Heart right ventricle (tissue), 16 donors: ENCODE results near the gene KRTAP21-3. TPM values are rescaled to one million over a fixed set of nuclear protein-coding genes. Genes with fewer than 3 reads are reported as not detected.

ENCODE experiments used
- ATAC-seq, 8 donors: fragments of 200-7000 bp; cut with Tn5 transposase; one replicate each; pipeline ENCODE4 v1.9.1; 2020; ENCODE audit warnings: mild to moderate bottlenecking in 8 of 8, moderate library complexity in 8 of 8, moderate number of reproducible peaks in 1 of 8
- DNase-seq, 2 donors: peaks; one replicate each; pipeline ENCODE4 v3.0.0-alpha.2; 2020
- H3K27ac ChIP-seq, 10 donors: fragments of 200-600 bp; sonication (generic) in 2 of 10; one replicate each; pipeline versions ENCODE4 v1.5.0 to v1.8.0; 2020 to 2022; ENCODE audit warnings: mild to moderate bottlenecking in 3 of 10
- H3K27me3 ChIP-seq, 7 donors: fragments of 200-600 bp; one replicate each; pipeline ENCODE4 v1.8.0; 2021 to 2022; ENCODE audit warnings: mild to moderate bottlenecking in 2 of 7
- H3K36me3 ChIP-seq, 9 donors: fragments of 200-600 bp; sonication (generic) in 1 of 9; one replicate each; pipeline versions ENCODE4 v1.5.0 to v1.8.0; 2020 to 2022; ENCODE audit warnings: mild to moderate bottlenecking in 2 of 9
- H3K4me1 ChIP-seq, 9 donors: fragments of 200-600 bp; sonication (generic) in 1 of 9; one replicate each; pipeline versions ENCODE4 v1.5.0 to v1.8.0; 2020 to 2022; ENCODE audit warnings: mild to moderate bottlenecking in 4 of 9
- H3K4me3 ChIP-seq, 10 donors: fragments of 200-600 bp; sonication (generic) in 2 of 10; one replicate each; pipeline versions ENCODE4 v1.5.0 to v1.8.0; 2020 to 2022; ENCODE audit warnings: mild to moderate bottlenecking in 7 of 10, moderate library complexity in 2 of 10
- H3K9me3 ChIP-seq, 11 donors: fragments of 200-600 bp in 10 of 11; sonication (generic) in 2 of 11; one replicate each; pipeline versions ENCODE4 v1.5.0 to v1.8.0; 2013 to 2022; ENCODE audit warnings: mild to moderate bottlenecking in 2 of 11, control low read depth in 1 of 11, moderate library complexity in 1 of 11
- CTCF ChIP-seq, 9 donors: fragments of 200-600 bp; sonication (generic) in 2 of 9; IDR thresholded peaks; one replicate each; pipeline versions ENCODE4 v1.5.0 to v1.8.0; 2021 to 2022; ENCODE audit warnings: antibody characterized with exemption in 9 of 9, mild to moderate bottlenecking in 5 of 9, moderate library complexity in 1 of 9
- WGBS, 2 donors: extraction: QIAGEN DNeasy Blood & Tissue Kit; methylation state at CpG; one replicate each; pipeline ENCODE4 v1.1.7; 2013; ENCODE audit warnings: inconsistent platforms in 1 of 2; 5-methylcytosine and 5-hydroxymethylcytosine counted together
- intact Hi-C, 10 donors: fragments of 100-400 bp; cut with DNase I; formaldehyde crosslinking; loops; one replicate each; pipeline versions ENCODE4 v1.11.1 to v1.14.2; 2022
- polyA plus RNA-seq, 2 donors: library from polyadenylated mRNA; stranded (reverse); fragments of 200-250 nt; gene quantifications; one replicate each; pipeline ENCODE4 v1.2.3, GENCODE V29; 2013
- total RNA-seq, 10 donors: library from RNA; stranded (reverse); fragmentation: NEBNext Ultra II Directional in 3 of 10; extraction: Animal tissue kit (Norgen Biotek cat#: 25700) in 3 of 10; gene quantifications; one replicate each; pipeline versions ENCODE4 v1.2.1 to v1.2.4, GENCODE V29; 2021 to 2023
- donor health status: Arrhythmogenic right ventricular cardiomyopathy.
- donor health status: ischemic (EF 13 %, LVEDD 7.1; RV severe dilation, severe dysfunction).
- donor health status: healthy with polysubstance abuse.
- donor health status: DM: no; HTN: yes; CAD: no.
- donor health status: DM: no; HTN: no; CAD: no.
- donor health status: ischemic (EF 25% LVEDD 6.9; RV normal size, moderate dysfunction).
- donor health status: ischemic (EF 25% LVEDD 5.7; RV mildly dilated, moderate dysfunction).
- donor health status: healthy.
- donor health status: DM: yes; HTN: yes; CAD: no.
- donor health status: Ischemic cardiomyopathy.
- donor health status: ischemic (EF 35%, LVEDD 5.7; RV mildly dilated, moderate dysfunction).
- donor health status: nonischemic (EF 11% LVEDD 7.7; RV severe dilation, severe dysfunction).
- donor health status: DM: yes; HTN: yes; CAD: no.
- donor health status: PGD.
- donor health status: ischemic (EF 29% LVEDD 5.4; RV normal size, mild dysfunction).
- donor health status: nonischemic (EF 23%, LVEDD 6.1; RV moderate dilation, normal function).

Gene KRTAP21-3
- total and polyA plus RNA-seq, 12 donors: not detected

GRCh38 chr21:30684506-30684905 lies 34.1 kb downstream of the KRTAP21-3 start:
- H3K27me3 ChIP-seq: no peaks in the 10 kb centered on the region
- DNase-seq: no peak

GRCh38 chr21:30680586-30680985 lies 38.0 kb downstream of the KRTAP21-3 start:
- H3K36me3 ChIP-seq: no peaks in the 10 kb centered on the region
- intact Hi-C loops: no loop called here
- 45 to 71% methylated on average over 1 of the region's 1 CpG for WGBS, 2 donors
- DNase-seq (no peak), ATAC-seq (no peak)
- no peak for TF ChIP-seq CTCF (IDR thresholded peaks at IDR 0.05)
- no peaks in the 10 kb centered on the region for H3K27me3 ChIP-seq
- H3K9me3 ChIP-seq: peaks cover 0 to 10% (median 0%) of the 10 kb centered on the region in 11 donors
- H3K27ac ChIP-seq: no peak overlapping the region
- no peak overlapping the region for H3K4me3 ChIP-seq
- no peaks in the 10 kb centered on the region for H3K4me1 ChIP-seq

More at GRCh38 chr21:30684506-30684905, 34.1 kb downstream of the KRTAP21-3 start:
- 67 to 87% methylated on average over 6 of the region's 6 CpGs for WGBS, 2 donors
- intact Hi-C loops: no loop called here
- no peak for TF ChIP-seq CTCF (IDR thresholded peaks at IDR 0.05)
- Histone ChIP-seq H3K27ac (no peak overlapping the region), H3K9me3 (peaks cover 0 to 7% (median 0%) of the 10 kb centered on the region in 11 donors), H3K4me1 (no peaks in the 10 kb centered on the region), H3K4me3 (no peak overlapping the region), H3K36me3 (no peaks in the 10 kb centered on the region)
- ATAC-seq: no peak

GRCh38 chr21:30676737-30677136 lies 41.8 kb downstream of the KRTAP21-3 start:
- peaks cover 0 to 10% (median 0%) of the 10 kb centered on the region in 11 donors for H3K9me3 ChIP-seq
- no peak overlapping the region for H3K4me3 ChIP-seq
- H3K27ac ChIP-seq: no peak overlapping the region
- no peak for ATAC-seq
- no peak for TF ChIP-seq CTCF (IDR thresholded peaks at IDR 0.05)
- no peak for DNase-seq
- H3K4me1 ChIP-seq: no peaks in the 10 kb centered on the region
- H3K27me3 ChIP-seq: no peaks in the 10 kb centered on the region
- intact Hi-C loops: no loop called here
- no peaks in the 10 kb centered on the region for H3K36me3 ChIP-seq

GRCh38 chr21:30674312-30674711 lies 44.3 kb downstream of the KRTAP21-3 start:
- Histone ChIP-seq H3K4me3 (no peak overlapping the region), H3K9me3 (peaks cover 0 to 10% (median 0%) of the 10 kb centered on the region in 11 donors), H3K4me1 (no peaks in the 10 kb centered on the region), H3K27me3 (no peaks in the 10 kb centered on the region), H3K36me3 (no peaks in the 10 kb centered on the region), H3K27ac (no peak overlapping the region)
- intact Hi-C loops: no loop called here
- no peak for DNase-seq
- WGBS, 2 donors: 76% methylated on average over 1 of the region's 1 CpG
- no peak for TF ChIP-seq CTCF (IDR thresholded peaks at IDR 0.05)
- ATAC-seq: no peak
